ENCODE measurements around the gene PRPF8.
A peak's percentile ranks its signal among the peaks of the same experiment; 100 is the strongest.

PRPF8 gene

GRCh38 chr17:1627182-1627981 lies 57.3 kb downstream of the PRPF8 start:
- peak overlapping the region; percentile 76 for H3K4me3 ChIP-seq (ENCODE audit: low read depth, low read length)
- DNase-seq (ENCODE audit: low read depth) = no peak
- no peak for TF ChIP-seq CTCF (conservative IDR thresholded peaks at IDR 0.05; ENCODE audit: low read depth, low read length)

GRCh38 chr17:1626333-1626732 lies 58.3 kb downstream of the PRPF8 start:
- no peak overlapping the region for H3K4me3 ChIP-seq (ENCODE audit: low read depth, low read length)
- DNase-seq (ENCODE audit: low read depth) = no peak
- no peak for TF ChIP-seq CTCF (conservative IDR thresholded peaks at IDR 0.05; ENCODE audit: low read depth, low read length)

- TF ChIP-seq CTCF (conservative IDR thresholded peaks at IDR 0.05; ENCODE audit: low read depth, low read length) = no peak
- H3K4me3 ChIP-seq (ENCODE audit: low read depth, low read length) = no peak overlapping the region
- no peak for DNase-seq (ENCODE audit: low read depth)
These were observed 59.1 kb downstream of the PRPF8 start for GRCh38 chr17:1625581-1625980.

GRCh38 chr17:1625053-1625452 lies 59.6 kb downstream of the PRPF8 start:
- DNase-seq (ENCODE audit: low read depth) = no peak
- no peak overlapping the region for H3K4me3 ChIP-seq (ENCODE audit: low read depth, low read length)
- TF ChIP-seq CTCF (conservative IDR thresholded peaks at IDR 0.05; ENCODE audit: low read depth, low read length) = no peak

GRCh38 chr17:1624650-1625049 lies 60.0 kb downstream of the PRPF8 start:
- no peak for DNase-seq (ENCODE audit: low read depth)
- no peak overlapping the region for H3K4me3 ChIP-seq (ENCODE audit: low read depth, low read length)
- TF ChIP-seq CTCF (conservative IDR thresholded peaks at IDR 0.05; ENCODE audit: low read depth, low read length) = no peak

- H3K4me3 ChIP-seq (ENCODE audit: low read depth, low read length) = no peak overlapping the region
- TF ChIP-seq CTCF (conservative IDR thresholded peaks at IDR 0.05; ENCODE audit: low read depth, low read length) = no peak
- no peak for DNase-seq (ENCODE audit: low read depth)
These were observed 61.5 kb downstream of the PRPF8 start for GRCh38 chr17:1623057-1623630.

All from choroid plexus epithelial cell (primary cell).